ENCODE measurements around the gene STK11IP. TPM values are rescaled to one million over a fixed set of nuclear protein-coding genes. Genes with fewer than 3 reads are reported as not detected.

Gene STK11IP
- total and polyA plus RNA-seq, 10 of the 15 experiments (the other 5 are each of a cell fraction or from before 2014, with no cell fraction given) = 0.42 to 24.0 (median 11.4) TPM

DNA sequence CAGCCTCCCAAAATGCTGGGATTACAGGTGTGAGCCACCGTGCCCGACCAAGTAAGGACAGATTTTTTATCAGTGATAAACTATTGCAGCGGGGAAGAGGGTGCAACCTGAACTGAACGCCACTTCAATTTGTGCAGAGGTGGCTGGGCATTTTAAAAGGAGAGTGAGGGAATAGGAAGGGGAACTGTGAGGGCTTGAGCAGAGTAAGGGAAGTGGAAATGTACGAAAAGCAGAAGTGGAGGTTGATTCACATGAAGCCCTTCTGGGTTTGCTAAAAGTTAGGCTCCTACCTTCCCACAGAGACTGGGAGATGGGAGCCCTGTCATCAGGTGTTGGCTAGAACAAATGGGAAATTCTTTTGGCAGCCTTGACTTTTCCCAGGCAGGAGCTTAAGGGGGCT, 6.1 kb downstream of the STK11IP start (continued):
- TF ChIP-seq, protein P1, sequence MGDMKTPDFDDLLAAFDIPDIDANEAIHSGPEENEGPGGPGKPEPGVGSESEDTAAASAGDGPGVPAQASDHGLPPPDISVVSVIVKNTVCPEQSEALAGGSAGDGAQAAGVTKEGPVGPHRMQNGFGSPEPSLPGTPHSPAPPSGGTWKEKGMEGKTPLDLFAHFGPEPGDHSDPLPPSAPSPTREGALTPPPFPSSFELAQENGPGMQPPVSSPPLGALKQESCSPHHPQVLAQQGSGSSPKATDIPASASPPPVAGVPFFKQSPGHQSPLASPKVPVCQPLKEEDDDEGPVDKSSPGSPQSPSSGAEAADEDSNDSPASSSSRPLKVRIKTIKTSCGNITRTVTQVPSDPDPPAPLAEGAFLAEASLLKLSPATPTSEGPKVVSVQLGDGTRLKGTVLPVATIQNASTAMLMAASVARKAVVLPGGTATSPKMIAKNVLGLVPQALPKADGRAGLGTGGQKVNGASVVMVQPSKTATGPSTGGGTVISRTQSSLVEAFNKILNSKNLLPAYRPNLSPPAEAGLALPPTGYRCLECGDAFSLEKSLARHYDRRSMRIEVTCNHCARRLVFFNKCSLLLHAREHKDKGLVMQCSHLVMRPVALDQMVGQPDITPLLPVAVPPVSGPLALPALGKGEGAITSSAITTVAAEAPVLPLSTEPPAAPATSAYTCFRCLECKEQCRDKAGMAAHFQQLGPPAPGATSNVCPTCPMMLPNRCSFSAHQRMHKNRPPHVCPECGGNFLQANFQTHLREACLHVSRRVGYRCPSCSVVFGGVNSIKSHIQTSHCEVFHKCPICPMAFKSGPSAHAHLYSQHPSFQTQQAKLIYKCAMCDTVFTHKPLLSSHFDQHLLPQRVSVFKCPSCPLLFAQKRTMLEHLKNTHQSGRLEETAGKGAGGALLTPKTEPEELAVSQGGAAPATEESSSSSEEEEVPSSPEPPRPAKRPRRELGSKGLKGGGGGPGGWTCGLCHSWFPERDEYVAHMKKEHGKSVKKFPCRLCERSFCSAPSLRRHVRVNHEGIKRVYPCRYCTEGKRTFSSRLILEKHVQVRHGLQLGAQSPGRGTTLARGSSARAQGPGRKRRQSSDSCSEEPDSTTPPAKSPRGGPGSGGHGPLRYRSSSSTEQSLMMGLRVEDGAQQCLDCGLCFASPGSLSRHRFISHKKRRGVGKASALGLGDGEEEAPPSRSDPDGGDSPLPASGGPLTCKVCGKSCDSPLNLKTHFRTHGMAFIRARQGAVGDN (IDR thresholded peaks at IDR 0.05) = no peak
- TF ChIP-seq CEBPB (IDR thresholded peaks at IDR 0.05; ENCODE audit: borderline replicate concordance in 1 of 2, low read depth in 2 of 2, low read length in 2 of 2) (no peak), ZZZ3 (IDR thresholded peaks at IDR 0.05; ENCODE audit: control insufficient read depth, insufficient read length, low read depth) (no peak), JUNB (IDR thresholded peaks at IDR 0.05) (no peak), BMI1 (IDR thresholded peaks at IDR 0.05; ENCODE audit: borderline replicate concordance) (no peak), IKZF2 (IDR thresholded peaks at IDR 0.05) (0 out of 4 replicates have a peak, but pooled peaks of 1 of the 2 experiments have one; percentile 18), ZSCAN29 (IDR thresholded peaks at IDR 0.05) (no peak)

- Histone ChIP-seq H3K4me1 (ENCODE audit: control insufficient read depth, insufficient read depth, low read length) (no peaks in the 10 kb centered on the region), H3K9ac (ENCODE audit: control insufficient read depth, insufficient read depth, low read length) (no peak overlapping the region), H2AFZ (ENCODE audit: control insufficient read depth, low read depth, low read length) (no peak overlapping the region), H3K79me2 (ENCODE audit: control insufficient read depth, insufficient read depth, low read length) (no peaks in the 10 kb centered on the region), H3K27ac (ENCODE audit: control insufficient read depth, insufficient read depth) (no peak overlapping the region), H3K4me3 (no peak overlapping the region), H3K9me3 (replicated peaks; ENCODE audit: control insufficient read depth, insufficient read depth, low read length) (no peaks in the 10 kb centered on the region), H3K27me3 (replicated peaks in 1 of 2; ENCODE audit: control insufficient read depth in 2 of 2, insufficient read depth in 2 of 2, low read length in 1 of 2) (no peaks in the 10 kb centered on the region), H4K20me1 (ENCODE audit: control insufficient read depth, insufficient read depth) (no peaks in the 10 kb centered on the region), H3K4me2 (ENCODE audit: control insufficient read depth, insufficient read depth) (no peak overlapping the region), H3K36me3 (ENCODE audit: control insufficient read depth in 2 of 2, insufficient read depth in 2 of 2, low read length in 1 of 2) (peaks cover 6 to 13% of the 10 kb centered on the region in 2 experiments; a peak in 3 of 4 replicates)
- DNase-seq (ENCODE audit: low read depth, low spot score) (no peak), FAIRE-seq (no peak), ATAC-seq (no peak)
- SMC1A ChIA-PET (ENCODE audit: uncharacterized antibody, unreplicated experiment) = no interaction called here
- RAD21 ChIA-PET (ENCODE audit: unreplicated experiment) = no interaction called here
- in situ Hi-C loops (cut with MboI) (no loop called here), intact Hi-C loops (cut with micrococcal nuclease; ENCODE audit: unreplicated experiment) (no loop called here)
- POLR2A ChIA-PET = interaction anchor here (0.6 kb wide), 1 partner anchor 89 kb away, joined by 3 read pairs; no protein-coding TSS in a partner anchor
- no TSS peak for BruUV-seq (replicated peaks)
- WGBS (ENCODE audit: insufficient coverage, insufficient replicate concordance, low lambda C conversion rate, missing lambda C conversion rate) = 82% methylated on average over 5 of the region's 6 CpGs
- CTCF ChIA-PET = no interaction called here
- TF ChIP-seq RB1 (IDR thresholded peaks at IDR 0.05; ENCODE audit: borderline replicate concordance) = no peak
- no peak for TF ChIP-seq SUPT20H (IDR thresholded peaks at IDR 0.05; ENCODE audit: borderline replicate concordance, control insufficient read depth, low read depth, low read length)
- TF ChIP-seq CHD1 (IDR thresholded peaks at IDR 0.05; ENCODE audit: low read depth, low read length) = no peak
- TF ChIP-seq CEBPB (IDR thresholded peaks at IDR 0.05; ENCODE audit: borderline replicate concordance in 1 of 2, low read depth in 2 of 2, low read length in 2 of 2) = no peak
- TF ChIP-seq CHD4 (IDR thresholded peaks at IDR 0.05) = no peak
- TF ChIP-seq ZNF207 (IDR thresholded peaks at IDR 0.05; ENCODE audit: borderline replicate concordance) = no peak
- TF ChIP-seq MYB (IDR thresholded peaks at IDR 0.05; ENCODE audit: borderline replicate concordance, low read depth, low read length) = no peak
- TF ChIP-seq RAD51 (IDR thresholded peaks at IDR 0.05) = no peak
- TF ChIP-seq MEF2B (IDR thresholded peaks at IDR 0.05; ENCODE audit: partially characterized antibody, poor library complexity, severe bottlenecking) = no peak
- TF ChIP-seq FOS (IDR thresholded peaks at IDR 0.05; ENCODE audit: borderline replicate concordance, extremely low read depth, insufficient read length) = no peak
- no peak for TF ChIP-seq MTA2 (IDR thresholded peaks at IDR 0.05; ENCODE audit: low read depth)
- no peak for TF ChIP-seq NKRF (conservative IDR thresholded peaks at IDR 0.05)
Measured at GRCh38 chr2:219605607-219605954, 7.9 kb downstream of the STK11IP start.
